SK-N-MC (cell line): Measurements from ENCODE around the gene AADACL4.

Experiments used
- EZH2 ChIP-seq: fragments of 200-600 bp; sonication (generic); IDR thresholded peaks from one replicate; pipeline ENCODE4 v1.6.1; 2017; ENCODE audit warnings: antibody characterized with exemption
- POLR2AphosphoS5 ChIP-seq: IDR thresholded peaks from 2 replicates; pipeline ENCODE4 v1.6.1; 2012; ENCODE audit warnings: mild to moderate bottlenecking, low read depth, low read length, borderline replicate concordance

DNA sequence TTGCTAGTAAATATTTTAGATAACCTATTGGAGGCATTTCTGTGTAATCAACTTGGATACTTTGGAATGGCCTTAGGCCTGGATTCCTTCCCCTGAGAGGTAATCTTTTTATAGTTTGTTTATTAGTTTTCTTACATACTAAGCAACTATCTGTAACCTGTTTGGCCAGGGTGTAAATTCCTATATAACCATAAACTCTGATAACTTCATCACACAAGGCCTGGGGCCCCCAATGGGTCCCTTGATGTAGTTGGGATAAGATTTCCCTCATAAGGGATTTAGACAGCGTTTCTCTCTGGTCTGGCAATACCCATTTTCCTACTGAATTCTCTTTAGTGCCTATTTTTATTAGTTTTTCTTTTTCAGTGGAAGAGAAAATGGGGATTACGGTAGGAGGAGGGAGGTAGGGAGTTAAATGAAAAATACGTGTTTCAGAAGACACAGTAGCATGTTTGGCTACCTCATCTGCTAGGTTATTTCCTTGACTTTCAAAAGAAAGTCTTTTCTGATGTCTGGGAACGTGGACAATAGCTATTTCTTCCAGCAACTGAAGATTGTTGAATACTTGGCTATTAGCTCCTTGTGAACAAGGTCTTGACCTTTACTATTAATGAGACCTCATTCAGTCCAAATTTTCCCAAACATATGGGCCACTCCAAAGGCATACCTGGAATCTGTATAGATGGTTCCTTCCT lies 64.7 kb downstream of the AADACL4 start:
- TF ChIP-seq POLR2AphosphoS5 = no peak
- no peak for TF ChIP-seq EZH2
